GM18861 (cell line): Measurements from ENCODE around the gene CHCHD10.

Experiments used
- ATAC-seq: cut with Tn5 transposase; IDR thresholded peaks from one replicate; pipeline ENCODE4 v1.9.1; 2021; ENCODE audit not compliant: unreplicated experiment

Gene CHCHD10

GRCh38 chr22:23787910-23788309 lies 20.1 kb upstream of the CHCHD10 start:
- ATAC-seq = no peak

- no peak for ATAC-seq
Observed at GRCh38 chr22:23787600-23787896, 19.8 kb upstream of the CHCHD10 start.

GRCh38 chr22:23786752-23787599 lies 19.2 kb upstream of the CHCHD10 start, which contains the start of gene SMARCB1:
Gene SMARCB1 (plus strand): TSS chr22:23786966. CDS start chr22:23787170, 204 bp downstream.
- peak; percentile 58 for ATAC-seq

GRCh38 chr22:23786261-23786710 lies 18.5 kb upstream of the CHCHD10 start:
- ATAC-seq = no peak

- no peak for ATAC-seq
Observed at GRCh38 chr22:23784215-23784732, 16.5 kb upstream of the CHCHD10 start.

- no peak for ATAC-seq
Observed at GRCh38 chr22:23783265-23784150, 15.7 kb upstream of the CHCHD10 start.

GRCh38 chr22:23782703-23783102 lies 14.9 kb upstream of the CHCHD10 start:
- no peak for ATAC-seq

GRCh38 chr22:23782252-23782651 lies 14.5 kb upstream of the CHCHD10 start:
- ATAC-seq = no peak

GRCh38 chr22:23781511-23782183 lies 13.9 kb upstream of the CHCHD10 start:
- no peak for ATAC-seq

GRCh38 chr22:23781065-23781464 lies 13.3 kb upstream of the CHCHD10 start:
- no peak for ATAC-seq

GRCh38 chr22:23780146-23780748 lies 12.5 kb upstream of the CHCHD10 start:
- no peak for ATAC-seq

GRCh38 chr22:23779731-23780130 lies 12.0 kb upstream of the CHCHD10 start:
- no peak for ATAC-seq

GRCh38 chr22:23779083-23779482 lies 11.3 kb upstream of the CHCHD10 start:
- no peak for ATAC-seq

GRCh38 chr22:23778577-23778900 lies 10.8 kb upstream of the CHCHD10 start:
- ATAC-seq = no peak

- no peak for ATAC-seq
Observed at GRCh38 chr22:23777776-23778576, 10.2 kb upstream of the CHCHD10 start.

- ATAC-seq = no peak
Observed at GRCh38 chr22:23775779-23776375, 8.1 kb upstream of the CHCHD10 start.

- ATAC-seq = no peak
Observed at GRCh38 chr22:23774922-23775436, 7.2 kb upstream of the CHCHD10 start.

GRCh38 chr22:23774114-23774921 lies 6.5 kb upstream of the CHCHD10 start:
- ATAC-seq = no peak
